H1 (cell line): Measurements from ENCODE around the gene RPTOR.

ENCODE experiments used
- ASH2L ChIP-seq: fragments of 200-600, 300-600 bp; sonication (generic); IDR thresholded peaks from one replicate; pipeline ENCODE4 v1.7.1; 2017; ENCODE audit warnings: low read length
- ATF2 ChIP-seq: IDR thresholded peaks from 2 replicates; pipeline ENCODE4 v1.6.1; 2012; ENCODE audit warnings: low read length, inconsistent platforms
- CBX5 ChIP-seq: fragments of 300-800, 300-1000 bp; sonication (generic); IDR thresholded peaks from 2 replicates; pipeline ENCODE4 v1.7.1; 2016; ENCODE audit warnings: antibody characterized with exemption, low read length, low read depth
- CEBPB ChIP-seq: IDR thresholded peaks from 2 replicates; pipeline ENCODE4 v1.6.1; 2012; ENCODE audit warnings: low read depth, low read length
- CTCF ChIP-seq, 3 experiments: IDR thresholded peaks; 1 replicate in 2 of 3; 2 replicates in 1 of 3; pipeline versions ENCODE4 v1.5.1 to v1.6.1; 2011; ENCODE audit warnings: low read length in 3 of 3, mild to moderate bottlenecking in 3 of 3, inconsistent platforms in 2 of 3, low read depth in 1 of 3, moderate library complexity in 1 of 3; ENCODE audit not compliant: insufficient read depth in 1 of 3; ENCODE audit errors: control extremely low read depth in 1 of 3
- EP300 ChIP-seq, 2 experiments: IDR thresholded peaks; 1 replicate in 1 of 2; 2 replicates in 1 of 2; pipeline ENCODE4 v1.6.1; 2011 to 2012; ENCODE audit warnings: low read depth in 2 of 2, low read length in 2 of 2, mild to moderate bottlenecking in 2 of 2, borderline replicate concordance in 1 of 2, inconsistent platforms in 1 of 2, moderate library complexity in 1 of 2
- POLR2A ChIP-seq, 2 experiments: IDR thresholded peaks; 1 replicate in 1 of 2; 2 replicates in 1 of 2; pipeline ENCODE4 v1.6.1; 2011; ENCODE audit warnings: low read depth in 2 of 2, low read length in 2 of 2, mild to moderate bottlenecking in 2 of 2; ENCODE audit errors: control extremely low read depth in 1 of 2
- POLR2AphosphoS5 ChIP-seq: IDR thresholded peaks from 2 replicates; pipeline ENCODE4 v1.6.1; 2011; ENCODE audit warnings: low read depth, low read length
- SAP30 ChIP-seq: fragments of 300-600 bp; sonication (generic); IDR thresholded peaks from 2 replicates; pipeline ENCODE4 v1.7.1; 2012; ENCODE audit warnings: low read length, moderate library complexity, mild to moderate bottlenecking, inconsistent platforms; ENCODE audit not compliant: insufficient read depth, insufficient replicate concordance
- SP1 ChIP-seq: IDR thresholded peaks from 2 replicates; pipeline ENCODE4 v1.6.1; 2011; ENCODE audit warnings: low read depth, low read length
- TEAD4 ChIP-seq: IDR thresholded peaks from 2 replicates; pipeline ENCODE4 v1.6.1; 2012; ENCODE audit warnings: low read depth, low read length, inconsistent platforms, mixed read lengths
- ZNF274 ChIP-seq: IDR thresholded peaks from 2 replicates; pipeline ENCODE4 v1.7.0; 2012; ENCODE audit warnings: low read length, borderline replicate concordance; ENCODE audit errors: extremely low read depth
- TF ChIP-seq, protein P1 (sequence below): IDR thresholded peaks from 2 replicates; pipeline ENCODE4 v1.6.1; 2011; ENCODE audit warnings: low read depth, mild to moderate bottlenecking, low read length; ENCODE audit not compliant: insufficient read depth

DNA sequence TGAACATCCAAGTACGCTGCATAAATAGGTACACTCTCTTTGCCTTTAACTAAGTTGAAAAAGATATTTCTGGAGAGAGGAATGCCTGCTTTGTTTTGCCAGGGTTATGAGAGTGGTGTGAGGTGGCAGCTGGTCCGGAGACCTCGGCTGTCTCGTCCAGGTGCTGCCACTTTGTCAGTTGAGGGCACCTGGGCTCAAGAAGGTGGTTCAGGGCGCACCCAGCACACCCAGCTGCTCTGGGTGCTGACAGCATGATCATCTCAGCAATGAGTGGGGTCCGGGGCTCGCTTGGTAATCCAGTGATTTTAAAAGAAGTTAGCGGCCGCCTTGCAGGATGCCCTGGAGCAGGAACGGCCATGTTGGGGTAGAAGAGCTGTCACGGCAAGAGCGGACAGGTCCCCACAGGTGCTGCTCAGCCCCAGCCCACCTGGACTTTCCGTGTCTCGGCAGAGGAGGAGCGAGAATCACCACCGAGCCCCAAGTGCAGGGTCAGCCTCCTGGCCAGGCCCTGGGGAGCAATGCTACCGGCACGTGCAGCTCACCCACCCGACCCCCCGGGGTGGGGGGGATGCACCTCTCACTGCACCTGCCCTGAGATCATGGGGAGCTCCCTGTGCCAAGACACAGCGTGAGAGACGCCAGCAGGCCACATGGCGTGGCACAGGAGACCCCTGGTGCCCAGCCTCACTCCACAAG, 379.6 kb downstream of the RPTOR start:
- TF ChIP-seq ATF2 (no peak), CEBPB (no peak), TEAD4 (no peak), CTCF (IDR thresholded peaks at IDR 0.05; ENCODE audit: control extremely low read depth in 1 of 3, insufficient read depth in 1 of 3, low read depth in 1 of 3, low read length in 3 of 3) (no peak), CBX5 (no peak), ZNF274 (no peak), POLR2AphosphoS5 (no peak), EP300 (IDR thresholded peaks at IDR 0.05; ENCODE audit: borderline replicate concordance in 1 of 2, low read depth in 2 of 2, low read length in 2 of 2) (no peak), POLR2A (IDR thresholded peaks at IDR 0.05; ENCODE audit: control extremely low read depth in 1 of 2, low read depth in 2 of 2, low read length in 2 of 2) (no peak), SP1 (no peak), ASH2L (no peak), SAP30 (no peak)
- TF ChIP-seq, protein P1, sequence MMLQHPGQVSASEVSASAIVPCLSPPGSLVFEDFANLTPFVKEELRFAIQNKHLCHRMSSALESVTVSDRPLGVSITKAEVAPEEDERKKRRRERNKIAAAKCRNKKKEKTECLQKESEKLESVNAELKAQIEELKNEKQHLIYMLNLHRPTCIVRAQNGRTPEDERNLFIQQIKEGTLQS, result no peak
